Activated CD8-positive, alpha-beta memory T cell treated with anti-CD3 and anti-CD28 coated beads for 48 hours (primary cell): Measurements from ENCODE around the gene ARID3B.
"Not testable (repeated sequence)": the region's sequence is repeated elsewhere in the genome, so short reads cannot be mapped to it uniquely, and the experiment has no call there.

ENCODE experiments used
- DNase-seq, 3 experiments: peaks; one replicate each; pipeline ENCODE4 v3.0.0-alpha.2; 2020; ENCODE audit warnings: low read depth in 2 of 3, low spot score in 2 of 3

Gene ARID3B

GRCh38 chr15:74531144-74531811 is 9.7 kb upstream of the ARID3B start:
- DNase-seq: no peak

GRCh38 chr15:74535388-74536084 is 5.5 kb upstream of the ARID3B start:
- no peak for DNase-seq

- DNase-seq: no peak
These were observed 3.3 kb upstream of the ARID3B start for GRCh38 chr15:74537736-74538135.

GRCh38 chr15:74539521-74539920 is 1.5 kb upstream of the ARID3B start:
- DNase-seq: not testable (repeated sequence)

GRCh38 chr15:74540161-74540760 is 759 bp upstream of the ARID3B start:
- no peak for DNase-seq

GRCh38 chr15:74541494-74542165 is 610 bp downstream of the ARID3B start:
- peak; percentile 18 to 45 (median 36) for DNase-seq

- no peak for DNase-seq
These were observed 1.4 kb downstream of the ARID3B start for GRCh38 chr15:74542166-74543042.

- DNase-seq: no peak
These were observed 2.0 kb downstream of the ARID3B start for GRCh38 chr15:74543043-74543422.

- DNase-seq: no peak
These were observed 2.6 kb downstream of the ARID3B start for GRCh38 chr15:74543583-74543982.

GRCh38 chr15:74545086-74545485 is 4.1 kb downstream of the ARID3B start:
- no peak for DNase-seq

GRCh38 chr15:74545776-74546656 is 5.0 kb downstream of the ARID3B start:
- DNase-seq: peak; percentile 96 to 98 (median 96)

GRCh38 chr15:74547616-74548015 is 6.6 kb downstream of the ARID3B start:
- DNase-seq: no peak

- no peak for DNase-seq
These were observed 7.2 kb downstream of the ARID3B start for GRCh38 chr15:74548241-74548640.

GRCh38 chr15:74549816-74550215 is 8.8 kb downstream of the ARID3B start:
- DNase-seq: no peak

GRCh38 chr15:74551714-74552113 is 10.7 kb downstream of the ARID3B start:
- DNase-seq: no peak

- DNase-seq: no peak
These were observed 11.9 kb downstream of the ARID3B start for GRCh38 chr15:74552773-74553441.

- no peak for DNase-seq
These were observed 14.2 kb downstream of the ARID3B start for GRCh38 chr15:74555192-74555591.

- DNase-seq: no peak
These were observed 17.7 kb downstream of the ARID3B start for GRCh38 chr15:74558706-74559105.

- DNase-seq: no peak
These were observed 22.4 kb downstream of the ARID3B start for GRCh38 chr15:74563442-74563841.
